CD4-positive, alpha-beta T cell (primary cell): ENCODE data around the gene MT1M. TPM values are rescaled to one million over a fixed set of nuclear protein-coding genes. Genes with fewer than 3 reads are reported as not detected.

Experiments used
- ATAC-seq: fragments of 200-7000 bp; cut with Tn5 transposase; one replicate; pipeline ENCODE4 v1.10.0; 2022; ENCODE audit warnings: mild to moderate bottlenecking; ENCODE audit not compliant: poor library complexity
- CTCF ChIA-PET: fragments of 350-600 bp; sonication (Branson Sonifier 250); formaldehyde crosslinking; loops from one replicate; lab custom pipeline; 2021; ENCODE audit warnings: antibody characterized with exemption, inconsistent platforms; lab: Charles Lee
- POLR2A ChIA-PET: fragments of 350-600 bp; sonication (Branson Sonifier 250); formaldehyde crosslinking; loops from one replicate; lab custom pipeline; 2021; ENCODE audit warnings: antibody characterized with exemption, inconsistent platforms; lab: Charles Lee
- DNase-seq, 14 experiments: peaks; one replicate each; pipeline ENCODE4 v3.0.0-alpha.2; 2013 to 2020; ENCODE audit warnings: mixed read lengths in 2 of 14
- H3K27ac ChIP-seq, 2 donors: one replicate each; pipeline versions ENCODE4 v1.5.1 to v1.7.0; 2013; ENCODE audit warnings: low read length in 2 of 2, low read depth in 1 of 2, mild to moderate bottlenecking in 1 of 2
- H3K27me3 ChIP-seq, 2 experiments: 1 replicate in 1 of 2; 2 replicates in 1 of 2; pipeline versions ENCODE4 v1.6.1 to v1.7.0; 2013; ENCODE audit warnings: low read length in 2 of 2, control low read depth in 1 of 2, mild to moderate bottlenecking in 1 of 2, moderate library complexity in 1 of 2; ENCODE audit not compliant: insufficient read depth in 2 of 2, control insufficient read depth in 1 of 2
- H3K36me3 ChIP-seq: one replicate; pipeline ENCODE4 v1.6.1; 2013; ENCODE audit warnings: low read length, control low read depth; ENCODE audit not compliant: insufficient read depth
- H3K4me1 ChIP-seq: one replicate; pipeline ENCODE4 v1.6.1; 2013; ENCODE audit warnings: low read length, control low read depth; ENCODE audit not compliant: insufficient read depth
- H3K4me3 ChIP-seq: one replicate; pipeline ENCODE4 v1.5.1; 2013; ENCODE audit warnings: mild to moderate bottlenecking, low read length, moderate library complexity
- H3K9me3 ChIP-seq, 2 experiments: 1 replicate in 1 of 2; 2 replicates in 1 of 2; pipeline versions ENCODE4 v1.6.1 to v1.7.0; 2013; ENCODE audit warnings: low read length in 2 of 2, mild to moderate bottlenecking in 2 of 2, control low read depth in 1 of 2, moderate library complexity in 1 of 2; ENCODE audit not compliant: control insufficient read depth in 1 of 2, insufficient read depth in 1 of 2
- H3K27ac Mint-ChIP-seq: one replicate; pipeline ENCODE4 v1.8.0; 2020; ENCODE audit warnings: mixed read lengths
- H3K27me3 Mint-ChIP-seq: one replicate; pipeline ENCODE4 v1.8.0; 2021; ENCODE audit warnings: mixed read lengths
- H3K36me3 Mint-ChIP-seq: one replicate; pipeline ENCODE4 v1.8.0; 2021; ENCODE audit warnings: low read depth, mixed read lengths
- H3K4me1 Mint-ChIP-seq: one replicate; pipeline ENCODE4 v1.8.0; 2021; ENCODE audit warnings: low read depth, mixed read lengths
- H3K4me3 Mint-ChIP-seq: one replicate; pipeline ENCODE4 v1.8.0; 2020; ENCODE audit warnings: mild to moderate bottlenecking, mixed read lengths
- H3K9me3 Mint-ChIP-seq: one replicate; pipeline ENCODE4 v1.8.0; 2020; ENCODE audit warnings: mixed read lengths
- CTCF ChIP-seq: fragments of 200-600 bp; IDR thresholded peaks from one replicate; pipeline ENCODE4 v1.8.0; 2022; ENCODE audit warnings: antibody characterized with exemption, mild to moderate bottlenecking
- intact Hi-C, 2 experiments: fragments of 100-400 bp; cut with DNase I in 1 of 2; cut with micrococcal nuclease in 1 of 2; formaldehyde crosslinking; loops; one replicate each; pipeline versions ENCODE4 v1.15.1 to v1.9.0; 2023 to 2025; cut with DNase I, micrococcal nuclease
- total RNA-seq, 174 experiments: library from RNA in 2 of 174; stranded (reverse) in 2 of 174; gene quantifications; one replicate each; pipeline ENCODE4 v1.2.3 and lab custom pipeline; 2021 to 2026

MT1M gene
- total RNA-seq, 2 experiments from 2014 or later, result not detected

GRCh38 chr16:56600398-56600999 is 32.0 kb upstream of the MT1M start:
- ATAC-seq (peak; percentile 46), DNase-seq (peak in 5 of 14 experiments; percentile 28 to 68 (median 53))
- Mint-ChIP-seq H3K27me3 (no peaks in the 10 kb centered on the region), H3K27ac (no peak overlapping the region), H3K9me3 (no peaks in the 10 kb centered on the region), H3K36me3 (no peaks in the 10 kb centered on the region), H3K4me3 (no peak overlapping the region), H3K4me1 (no peaks in the 10 kb centered on the region)
- Histone ChIP-seq H3K4me3 (no peak overlapping the region), H3K36me3 (no peaks in the 10 kb centered on the region), H3K4me1 (no peaks in the 10 kb centered on the region), H3K27ac (no peak overlapping the region), H3K27me3 (peaks cover 0 to 7% of the 10 kb centered on the region in 2 experiments), H3K9me3 (no peaks in the 10 kb centered on the region)
- ChIA-PET CTCF (interaction anchor here (0.7 to 0.9 kb wide), 2 partner anchors 87 to 102 kb away, joined by 4 read pairs; no protein-coding TSS in a partner anchor), POLR2A (interaction anchor here (1.3 to 1.4 kb wide), 2 partner anchors 10 to 87 kb away, joined by 3 to 5 read pairs; no protein-coding TSS in a partner anchor)
- intact Hi-C loops, result no loop called here
- no peak for TF ChIP-seq CTCF

GRCh38 chr16:56601325-56601724 is 31.1 kb upstream of the MT1M start:
- no peaks in the 10 kb centered on the region for H3K4me1 ChIP-seq
- ChIA-PET POLR2A (interaction anchor here (1.3 to 1.4 kb wide), 2 partner anchors 9 to 88 kb away, joined by 3 to 5 read pairs; no protein-coding TSS in a partner anchor), CTCF (interaction anchor here (0.8 kb wide), 1 partner anchor 101 kb away, joined by 3 read pairs; no protein-coding TSS in a partner anchor)
- Mint-ChIP-seq H3K27me3 (no peaks in the 10 kb centered on the region), H3K27ac (no peak overlapping the region), H3K36me3 (no peaks in the 10 kb centered on the region), H3K9me3 (no peaks in the 10 kb centered on the region), H3K4me1 (peaks cover 6% of the 10 kb centered on the region), H3K4me3 (no peak overlapping the region)
- DNase-seq (no peak), ATAC-seq (no peak)
- no peak for TF ChIP-seq CTCF
- H3K4me3 ChIP-seq, result no peak overlapping the region
- H3K27ac ChIP-seq, result no peak overlapping the region
- intact Hi-C loops, result no loop called here
- H3K27me3 ChIP-seq, result peaks cover 0 to 7% of the 10 kb centered on the region in 2 experiments
- H3K9me3 ChIP-seq, result no peaks in the 10 kb centered on the region
- H3K36me3 ChIP-seq, result no peaks in the 10 kb centered on the region

GRCh38 chr16:56603589-56603988 is 28.9 kb upstream of the MT1M start:
- DNase-seq, result peak in 4 of 14 experiments; percentile 21 to 63 (median 46)
- Mint-ChIP-seq H3K4me3 (peak overlapping the region; percentile 4), H3K4me1 (peaks cover 27% of the 10 kb centered on the region), H3K27me3 (no peaks in the 10 kb centered on the region), H3K9me3 (no peaks in the 10 kb centered on the region), H3K27ac (peak overlapping the region; percentile 48), H3K36me3 (no peaks in the 10 kb centered on the region)
- Histone ChIP-seq H3K4me1 (peaks cover 19% of the 10 kb centered on the region), H3K36me3 (no peaks in the 10 kb centered on the region), H3K4me3 (no peak overlapping the region), H3K27me3 (peaks cover 0 to 7% of the 10 kb centered on the region in 2 experiments), H3K27ac (no peak overlapping the region), H3K9me3 (no peaks in the 10 kb centered on the region)
- intact Hi-C loops, result loop anchor here (1.0 kb wide), 2 partner anchors 40 to 99 kb away; no protein-coding TSS in a partner anchor
- ATAC-seq, result no peak
- CTCF ChIA-PET, result interaction anchor here (1.5 to 3.1 kb wide), 2 partner anchors 40 to 98 kb away, joined by 6 to 13 read pairs; no protein-coding TSS in a partner anchor
- peak; percentile 22 for TF ChIP-seq CTCF
- POLR2A ChIA-PET, result interaction anchor here (0.6 to 1.9 kb wide), 2 partner anchors 86 to 98 kb away, joined by 3 to 9 read pairs; no protein-coding TSS in a partner anchor
